GM19193 (cell line): ENCODE measurements around the gene PTHLH.

ENCODE experiments used
- POLR2A ChIP-seq: IDR thresholded peaks from 4 replicates; pipeline ENCODE4 v1.6.1; 2011; ENCODE audit not compliant: insufficient read depth, insufficient read length; ENCODE audit errors: extremely low read depth

PTHLH gene

DNA sequence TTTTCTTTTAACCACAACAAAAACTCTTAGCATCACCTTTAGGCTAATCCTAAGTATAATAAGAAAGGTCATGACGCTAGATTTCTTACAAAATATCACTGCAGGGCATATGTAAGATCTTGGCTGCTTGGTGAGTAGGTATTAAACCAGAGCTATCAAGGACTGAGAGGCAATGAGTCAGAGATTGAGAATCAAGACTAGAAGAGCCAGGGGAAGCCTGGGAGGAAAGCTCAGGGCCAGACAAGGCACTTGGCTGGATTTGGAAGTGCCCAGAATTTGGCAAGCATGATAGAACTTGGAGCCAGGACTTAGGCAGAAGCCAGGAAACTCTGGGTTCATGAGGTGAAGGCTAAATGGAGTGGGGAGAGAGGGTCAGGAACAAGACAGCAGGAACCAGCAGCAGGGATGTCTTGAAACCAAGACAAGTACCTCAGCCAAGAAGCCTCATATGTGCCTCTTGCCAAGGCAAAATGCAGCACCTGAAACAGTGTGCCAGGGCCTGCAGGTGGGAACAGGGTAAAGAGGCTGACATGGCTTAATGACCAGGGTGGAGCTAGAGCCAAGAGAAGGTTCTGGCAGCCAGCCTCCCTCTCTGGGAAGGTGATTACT is 49.9 kb downstream of the PTHLH start:
- no peak for TF ChIP-seq POLR2A

DNA sequence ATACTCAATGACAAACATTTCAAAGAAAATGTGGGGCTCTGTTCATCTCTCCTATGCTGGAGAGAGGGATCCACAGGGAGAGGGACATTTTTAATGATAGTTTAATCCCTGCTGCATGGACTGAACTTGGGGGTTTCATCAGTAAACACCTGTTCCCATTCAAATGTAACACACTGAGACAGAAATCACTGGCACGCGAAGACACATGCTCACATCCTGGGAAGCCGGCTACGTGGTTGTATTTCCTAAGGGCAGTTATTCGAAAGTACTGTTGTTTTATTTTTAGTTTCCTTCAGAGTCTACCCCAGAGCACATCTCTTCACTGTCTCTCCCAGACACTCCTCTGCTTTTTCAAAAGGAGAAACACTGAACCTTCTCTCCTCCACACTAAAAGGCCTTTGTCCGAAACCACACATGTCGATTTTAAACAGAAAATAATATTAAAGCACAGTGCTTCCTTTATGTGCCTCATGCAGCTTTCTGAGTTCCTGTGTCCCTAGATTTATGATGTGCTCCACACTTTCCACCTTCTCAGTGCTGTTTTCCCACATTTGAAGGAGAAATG is 52.8 kb downstream of the PTHLH start:
- TF ChIP-seq POLR2A, result no peak

DNA sequence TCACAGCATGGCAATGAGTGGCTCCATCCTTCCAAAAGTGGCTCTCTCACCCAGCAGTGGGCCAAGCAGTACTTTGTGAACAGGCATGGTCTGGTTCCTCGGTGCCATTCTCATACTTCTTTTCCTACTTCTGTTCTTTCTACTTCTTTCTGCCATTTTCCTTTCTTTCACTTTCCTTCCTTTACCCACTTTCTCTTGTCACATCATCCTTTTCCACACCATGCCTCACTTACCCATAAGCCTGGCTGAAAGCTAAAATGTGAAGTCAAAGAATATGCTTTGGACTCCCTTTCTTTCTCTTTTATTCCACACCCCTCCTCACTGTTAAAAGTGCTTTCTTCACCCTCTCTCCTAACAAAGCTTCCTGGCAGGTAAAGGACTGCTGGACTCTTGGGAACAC is 57.0 kb downstream of the PTHLH start:
- TF ChIP-seq POLR2A, result no peak

DNA sequence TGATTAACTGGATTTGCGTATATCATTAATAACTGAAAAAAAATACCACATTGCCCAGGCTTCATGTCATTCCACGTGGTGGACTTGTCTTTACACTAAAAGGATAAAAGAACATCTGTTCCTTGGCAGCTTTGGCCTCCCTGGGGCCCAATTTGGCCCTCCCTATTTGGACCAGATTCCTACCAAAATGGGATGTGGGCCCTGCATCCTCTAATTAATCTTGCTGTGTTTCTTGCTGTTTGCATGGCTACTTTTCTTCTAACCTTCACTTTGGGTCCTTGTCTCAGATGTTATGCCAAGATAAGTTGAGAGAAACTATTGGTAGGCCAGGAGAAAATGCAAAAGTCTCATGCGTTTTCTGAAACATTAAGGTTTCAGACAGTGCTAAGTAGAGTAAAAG is 57.5 kb downstream of the PTHLH start:
- TF ChIP-seq POLR2A, result no peak

DNA sequence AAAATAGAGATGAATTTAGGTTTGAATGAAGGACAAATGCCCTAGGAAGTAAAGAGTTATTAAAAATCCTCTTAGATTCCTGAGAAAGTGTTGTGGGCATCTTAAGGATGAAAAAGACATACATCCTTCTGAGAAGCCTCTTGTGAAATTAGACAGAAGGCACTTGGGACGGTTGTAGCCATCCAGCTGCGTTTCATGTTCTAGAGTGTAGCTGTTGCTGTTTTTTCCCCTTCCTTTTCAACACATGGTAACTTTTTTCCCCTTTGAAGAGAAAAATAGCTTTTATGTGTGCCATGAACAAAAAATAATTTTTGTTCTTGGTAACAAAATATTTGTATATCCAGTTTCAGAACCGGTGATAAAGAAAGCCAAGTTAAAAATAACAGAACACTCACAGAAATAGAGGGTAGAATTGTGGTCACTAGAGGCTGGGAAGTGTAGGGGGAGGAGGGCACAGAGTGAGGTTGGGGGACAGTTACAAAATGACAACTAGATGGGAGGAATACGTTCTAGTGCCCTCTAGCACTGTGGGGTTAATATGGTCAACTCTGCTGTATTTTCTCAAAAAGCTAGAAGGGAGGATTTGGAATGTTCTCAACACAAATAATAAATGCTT is 58.4 kb downstream of the PTHLH start:
- no peak for TF ChIP-seq POLR2A

DNA sequence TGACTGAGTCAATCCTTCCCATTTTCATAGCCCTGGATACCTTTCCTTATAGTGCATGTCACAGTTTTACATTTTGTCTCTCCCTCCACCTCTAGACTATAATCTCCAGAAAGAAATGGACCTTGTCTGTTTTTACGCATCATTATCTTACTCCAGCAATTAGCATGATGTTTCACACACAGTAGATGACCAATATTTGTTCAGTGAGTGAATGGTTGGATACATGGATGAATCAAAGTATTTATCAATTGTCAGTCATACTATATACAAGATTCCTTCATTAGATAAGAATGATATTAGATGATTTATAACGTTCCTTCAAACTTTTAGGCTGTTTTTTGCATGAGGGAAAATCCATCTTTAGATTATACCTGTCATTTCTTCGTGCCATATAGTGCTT is 61.1 kb downstream of the PTHLH start:
- no peak for TF ChIP-seq POLR2A
